COR-L47 (cell line): ENCODE measurements around the gene NPSR1.
"Not testable (repeated sequence)": the region's sequence is repeated elsewhere in the genome, so short reads cannot be mapped to it uniquely, and the experiment has no call there.

Experiments
- DNase-seq: peaks from one replicate; lab custom pipeline; 2025; lab: John Stamatoyannopoulos, UW

Gene NPSR1

DNA sequence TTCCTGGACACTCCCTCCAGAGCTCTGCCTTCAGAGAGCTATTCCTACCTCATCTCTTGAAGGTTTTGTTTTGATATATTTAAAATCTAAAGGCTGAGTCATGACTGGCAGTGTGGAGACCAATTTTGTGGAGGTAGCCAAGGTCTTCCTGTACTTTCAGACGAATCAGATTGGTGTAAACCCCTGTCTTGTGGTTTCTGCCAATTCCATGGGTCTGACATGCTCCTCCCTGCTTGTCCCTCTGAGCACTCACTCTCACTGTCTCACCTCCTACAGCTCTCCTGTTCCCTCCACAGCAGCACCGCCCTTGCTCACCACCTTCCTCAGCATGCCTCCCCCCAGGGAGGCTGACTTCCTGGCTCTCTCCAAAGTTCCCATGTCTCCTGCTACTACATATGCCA, 179.8 kb downstream of the NPSR1 start:
- DNase-seq: no peak

DNA sequence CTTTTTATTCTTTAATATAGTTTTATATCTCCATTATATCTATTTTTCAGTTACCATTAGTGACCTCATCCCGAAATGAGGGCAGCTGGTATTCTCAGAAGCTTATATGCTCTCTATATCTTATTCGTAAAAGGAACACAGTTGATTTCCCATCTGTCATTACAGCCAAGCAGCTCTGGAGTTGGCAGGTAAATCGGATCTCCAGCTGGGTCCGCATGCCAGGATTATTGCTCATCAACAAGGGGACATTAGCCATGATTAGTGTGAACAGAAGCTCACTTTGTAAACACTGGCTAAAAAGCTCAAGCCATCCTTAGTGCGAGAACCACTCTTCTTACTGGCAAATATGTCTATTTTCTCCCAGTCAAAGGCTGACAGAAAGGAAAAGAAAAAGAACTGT, 180.3 kb downstream of the NPSR1 start:
- peak; percentile 35 for DNase-seq

DNA sequence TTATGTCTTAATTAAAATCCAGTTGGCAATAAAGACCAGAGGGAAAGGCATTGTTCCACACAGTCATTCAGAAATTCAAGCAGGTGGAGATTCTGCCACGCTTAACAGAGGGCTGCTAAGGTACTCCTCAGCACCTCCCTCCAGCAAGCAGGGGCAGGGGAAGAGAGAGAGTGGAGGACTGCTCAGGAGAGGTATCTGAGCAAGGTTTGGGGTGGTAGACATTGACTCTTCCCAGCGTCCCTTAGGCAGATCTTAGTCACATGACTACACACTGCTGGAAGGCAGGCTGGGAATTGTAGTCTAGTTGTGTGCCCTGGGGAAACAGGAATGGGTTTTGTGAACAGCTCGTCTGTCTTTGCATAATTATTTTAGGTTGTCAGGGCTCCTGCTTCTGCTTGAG, 181.6 kb downstream of the NPSR1 start:
- no peak for DNase-seq

DNA sequence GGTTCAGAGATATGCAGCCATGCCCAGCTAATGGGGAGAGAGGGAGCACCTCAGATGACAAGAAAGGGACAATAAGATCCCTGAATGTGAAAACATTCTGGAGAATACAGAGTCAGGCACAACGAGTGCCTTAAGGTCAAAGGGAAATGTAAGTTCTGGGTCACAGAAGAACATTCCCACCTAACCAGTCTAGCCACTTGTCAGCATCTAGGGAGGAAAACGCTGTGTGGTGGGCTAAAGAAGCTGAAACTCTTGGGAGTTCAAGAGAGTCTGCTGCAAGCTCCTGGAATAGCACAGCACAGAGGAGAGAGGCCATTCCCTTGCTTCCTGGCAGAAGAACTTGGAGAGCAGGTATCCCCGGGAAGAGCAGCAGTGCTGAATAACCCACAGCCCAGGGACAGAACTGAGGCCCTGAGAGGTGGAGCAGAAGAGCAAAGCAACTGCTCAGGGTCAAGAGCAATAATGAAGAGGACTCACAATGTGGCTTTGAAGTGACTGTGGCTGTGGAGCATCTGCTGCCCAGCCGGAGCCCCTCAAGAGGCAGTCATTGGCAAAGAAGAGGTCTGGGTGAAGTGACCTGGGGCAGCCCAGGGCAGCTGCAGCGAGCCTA, 182.3 kb downstream of the NPSR1 start:
- DNase-seq: no peak

DNA sequence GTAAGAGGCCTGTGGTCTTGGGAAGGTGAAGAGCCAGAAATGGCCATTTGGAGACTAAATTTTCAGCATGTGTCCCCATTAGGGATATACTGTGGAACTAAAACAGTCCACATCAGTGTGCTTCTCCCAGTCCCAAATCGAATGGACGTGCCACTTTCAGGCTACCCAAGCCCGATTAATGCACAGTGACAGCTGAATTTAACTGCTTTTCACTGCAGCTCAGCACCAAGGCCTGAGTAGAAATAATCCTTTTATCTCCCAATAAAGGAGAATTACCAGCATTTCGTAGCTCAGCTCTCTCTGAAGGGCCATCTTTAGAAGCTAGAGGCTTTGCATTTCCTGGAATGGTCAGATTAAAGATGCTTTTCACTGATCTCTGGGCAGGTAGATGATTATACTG, 183.3 kb downstream of the NPSR1 start:
- DNase-seq: no peak

DNA sequence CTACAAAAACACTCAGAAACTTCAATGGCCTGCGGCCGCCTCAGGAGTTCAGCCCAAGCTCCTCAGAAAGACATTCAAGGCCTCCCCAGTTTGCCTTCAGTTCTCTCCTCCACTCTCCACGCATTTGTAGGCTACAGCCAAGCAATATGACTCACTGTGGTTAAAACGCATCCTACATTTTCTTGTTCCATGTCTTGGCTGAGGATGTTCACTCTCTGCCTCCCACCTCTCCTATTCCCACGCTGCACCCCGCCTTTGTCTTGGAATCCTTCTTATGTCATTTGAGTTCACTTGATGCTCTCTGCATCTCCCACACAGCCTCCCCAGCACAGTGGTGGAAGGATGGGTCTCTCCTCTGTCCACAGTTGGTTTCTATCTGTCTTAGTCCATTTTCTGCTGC, 184.8 kb downstream of the NPSR1 start:
- DNase-seq: no peak

DNA sequence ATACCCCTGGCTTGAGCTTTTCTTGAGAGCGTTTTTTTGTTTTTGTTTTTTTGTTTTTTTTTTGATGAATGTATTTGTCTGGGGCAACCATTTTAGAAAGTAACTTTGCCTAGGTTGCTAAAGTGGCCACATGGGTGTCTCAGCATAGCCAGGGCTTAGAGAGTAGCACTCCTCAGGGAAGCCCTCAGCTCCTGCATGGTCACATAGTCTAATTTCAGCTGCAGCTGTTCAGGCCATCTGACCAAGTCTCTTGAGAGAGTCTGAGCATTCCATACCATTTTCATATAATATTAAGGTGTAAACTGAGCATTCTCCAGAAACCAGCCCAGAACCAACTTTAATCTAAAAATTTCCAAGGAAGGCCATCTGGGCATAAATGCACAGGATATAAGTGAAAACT, 186.4 kb downstream of the NPSR1 start:
- no peak for DNase-seq

DNA sequence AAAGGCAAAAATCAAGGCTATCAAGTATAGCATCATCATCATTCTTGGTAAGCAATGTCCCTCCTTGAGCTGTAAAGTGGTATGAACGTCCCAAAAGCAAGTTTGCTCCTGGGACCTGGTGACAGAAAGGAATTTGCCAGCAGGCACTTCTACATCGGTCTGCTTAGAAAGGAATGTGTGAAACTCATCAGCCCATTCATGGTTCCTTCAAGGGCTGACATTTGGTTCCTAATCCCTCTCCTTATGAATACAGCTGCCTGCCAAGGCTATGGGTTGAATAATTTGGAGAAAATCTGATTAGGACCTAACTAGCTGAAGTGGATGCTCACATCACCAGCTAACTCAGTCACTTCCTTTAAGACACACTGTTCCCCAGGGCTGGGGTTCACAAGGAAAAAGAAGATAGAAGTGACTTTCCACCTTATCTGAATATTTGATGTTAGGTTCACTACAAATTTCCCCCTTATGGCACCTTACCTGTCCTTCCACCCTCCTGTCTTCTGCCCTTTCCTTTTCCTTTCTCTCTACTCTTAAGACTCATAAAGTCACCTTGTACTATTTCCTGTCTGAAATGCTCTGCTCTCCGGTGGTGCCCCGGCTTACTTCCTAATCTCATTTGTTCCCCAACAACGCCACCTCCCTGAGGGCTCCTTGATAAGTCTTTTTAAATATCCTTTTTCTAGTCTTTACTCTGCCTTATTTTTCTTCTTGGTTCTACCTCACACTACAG, 187.1 kb downstream of the NPSR1 start:
- no peak for DNase-seq

DNA sequence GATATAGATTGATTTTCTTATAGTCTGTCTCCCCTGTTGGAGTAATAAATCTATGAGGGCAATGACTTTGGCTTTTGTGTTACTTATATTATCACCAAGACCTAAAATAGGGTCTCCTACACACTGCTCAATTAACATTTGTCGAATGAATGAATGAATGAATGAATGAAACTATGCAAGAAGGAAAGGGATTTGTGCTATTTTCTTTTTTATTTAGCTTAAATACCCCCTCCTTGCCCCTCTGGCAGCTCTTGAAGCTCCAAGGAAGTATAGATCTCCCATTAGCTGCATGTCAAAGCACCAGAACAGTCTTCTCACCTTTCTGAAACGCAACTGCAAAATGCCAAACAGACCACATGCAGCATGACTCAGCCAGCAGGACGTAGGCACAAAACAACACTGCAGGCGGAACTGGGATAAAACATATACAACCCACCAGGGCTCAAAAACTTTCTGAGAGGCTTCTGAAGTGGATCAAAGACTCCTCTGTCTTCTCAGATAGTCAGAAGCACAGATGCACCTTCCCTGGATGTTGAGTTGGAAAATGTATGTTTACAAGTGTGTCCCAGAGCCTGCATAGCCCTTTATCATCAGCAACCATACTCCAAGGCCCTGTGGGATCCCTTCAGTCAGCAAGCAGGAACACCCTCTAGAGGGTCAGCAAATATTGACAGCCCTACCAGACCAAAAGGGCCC, 187.8 kb downstream of the NPSR1 start:
- DNase-seq: no peak

DNA sequence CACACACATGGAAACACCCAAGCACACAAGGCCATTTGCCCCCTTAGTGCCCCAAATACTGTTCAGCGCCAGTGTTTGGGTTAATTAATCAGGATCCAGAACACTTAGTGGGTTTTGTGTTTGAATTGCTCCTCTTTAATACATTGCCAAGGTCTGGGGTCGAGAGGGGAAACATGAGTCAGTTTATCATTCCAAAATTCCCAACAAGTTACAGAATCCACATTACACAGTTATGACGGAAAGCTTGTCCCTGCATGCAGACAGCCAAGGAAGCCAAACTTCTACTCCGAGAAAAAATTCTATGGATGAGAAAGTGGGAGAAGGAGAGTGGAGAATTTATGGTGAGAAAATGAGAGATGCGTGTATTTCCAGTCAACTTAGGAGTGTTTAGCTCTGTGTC, 189.0 kb downstream of the NPSR1 start:
- no peak for DNase-seq

DNA sequence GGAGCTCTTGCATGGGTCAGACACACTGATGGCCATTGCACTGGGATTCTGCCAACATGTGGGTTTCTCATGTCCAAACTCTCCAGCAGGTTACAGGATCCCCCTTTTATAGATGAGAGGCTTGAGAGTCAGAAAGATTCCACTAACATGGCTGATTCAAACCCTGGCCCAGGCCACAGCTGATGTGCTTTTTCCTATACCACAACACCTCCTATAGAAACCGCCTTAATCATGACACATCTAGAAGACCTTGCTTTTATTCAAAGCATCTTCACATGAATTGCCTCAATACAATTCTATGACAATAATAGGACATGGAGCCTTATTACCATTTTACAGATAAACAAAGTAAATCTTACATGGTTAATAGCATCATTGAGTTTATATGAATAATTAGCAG, 190.7 kb downstream of the NPSR1 start:
- DNase-seq: no peak

DNA sequence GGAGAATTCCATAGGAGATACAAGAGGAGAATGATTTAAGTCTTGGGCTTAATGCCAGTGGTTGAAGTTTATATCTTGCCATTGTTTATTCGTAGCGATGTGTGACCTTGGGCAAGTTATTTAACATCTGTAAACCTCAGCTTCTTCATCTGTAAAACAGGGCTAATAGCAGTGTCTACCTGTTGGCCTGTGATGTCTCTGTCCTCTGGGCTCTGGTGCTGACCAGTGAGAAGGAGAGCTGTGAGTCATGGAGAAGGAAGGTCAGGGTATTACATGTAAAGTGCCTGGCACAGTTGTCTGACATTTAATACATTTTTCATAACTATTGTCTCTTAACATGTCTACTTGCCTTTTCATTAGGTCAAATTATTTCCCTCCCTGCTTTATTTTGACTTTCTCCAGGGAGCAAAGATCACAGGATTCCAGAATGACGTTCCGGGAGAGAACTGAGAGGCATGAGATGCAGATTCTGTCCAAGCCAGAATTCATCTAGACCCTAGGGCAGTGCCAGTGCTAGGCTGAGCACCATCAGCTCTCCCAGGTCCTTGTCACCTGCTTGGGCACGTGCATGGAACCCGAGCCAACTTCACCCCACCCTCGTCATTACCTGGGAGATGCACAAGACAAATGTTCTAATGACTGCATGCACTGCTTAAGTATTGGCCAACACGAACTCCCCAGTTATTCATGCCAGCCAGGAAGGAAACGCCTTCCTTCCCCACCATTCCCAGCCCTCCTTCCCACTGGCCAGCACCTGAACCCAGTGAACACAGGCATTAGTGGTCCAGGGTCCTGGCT, 191.3 kb downstream of the NPSR1 start:
- DNase-seq: peak; percentile 4

DNA sequence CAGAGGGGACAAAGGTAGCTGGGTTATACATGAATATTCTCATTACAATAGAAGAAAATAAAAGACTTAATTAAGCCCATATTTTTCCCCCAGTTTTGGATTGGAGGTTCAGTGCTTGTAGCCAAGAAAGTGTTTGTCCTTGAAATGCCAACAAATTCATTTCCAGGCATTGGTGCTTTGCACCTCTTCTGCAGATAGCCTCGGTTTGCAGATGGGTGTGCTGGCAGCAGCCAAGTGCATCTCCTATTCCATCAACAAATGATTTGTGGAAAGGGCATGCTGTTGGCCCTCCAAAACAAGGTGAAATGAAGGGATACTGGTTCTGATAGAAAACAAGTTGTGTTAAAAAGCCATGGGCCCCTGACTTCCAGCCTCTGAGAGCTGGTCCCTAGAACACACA, 192.0 kb downstream of the NPSR1 start:
- no peak for DNase-seq

DNA sequence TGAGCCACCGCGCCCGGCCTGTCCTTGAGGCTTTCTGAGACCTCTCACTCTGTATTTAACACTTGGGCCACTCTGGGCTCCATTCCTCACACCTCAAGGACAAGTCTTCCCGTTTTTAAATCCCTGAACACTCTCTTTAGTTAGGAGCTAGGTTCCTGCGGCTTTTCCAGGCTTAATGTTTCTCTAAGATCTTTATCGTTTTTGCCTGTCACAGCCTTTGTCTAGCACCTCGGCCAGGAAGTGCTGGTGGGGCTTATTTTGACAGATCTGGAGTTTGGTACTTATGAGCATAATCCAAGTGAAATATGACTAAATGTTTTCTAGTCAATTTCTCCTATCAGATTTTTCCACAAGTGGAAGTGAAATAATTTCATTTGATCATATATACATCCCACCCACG, 192.7 kb downstream of the NPSR1 start:
- DNase-seq: no peak

DNA sequence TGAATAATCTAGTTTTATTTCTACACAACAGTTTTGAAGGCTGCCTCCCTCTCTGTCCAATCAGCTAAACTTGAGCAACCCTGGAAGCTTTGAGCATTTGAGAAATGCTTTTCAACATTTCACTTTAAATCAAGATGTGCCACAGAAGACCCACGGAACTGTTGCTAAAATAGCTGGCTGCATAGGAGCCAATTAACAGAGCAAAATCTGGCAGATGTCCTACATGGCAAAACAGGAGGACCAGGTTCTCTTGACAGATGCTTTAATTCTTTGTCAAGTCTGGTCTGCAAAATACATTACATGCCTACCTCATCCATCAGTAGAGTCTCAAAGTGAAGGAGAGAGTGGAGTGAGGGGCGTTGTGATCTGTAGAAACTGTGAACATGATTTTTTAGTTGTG, 193.4 kb downstream of the NPSR1 start:
- no peak for DNase-seq

DNA sequence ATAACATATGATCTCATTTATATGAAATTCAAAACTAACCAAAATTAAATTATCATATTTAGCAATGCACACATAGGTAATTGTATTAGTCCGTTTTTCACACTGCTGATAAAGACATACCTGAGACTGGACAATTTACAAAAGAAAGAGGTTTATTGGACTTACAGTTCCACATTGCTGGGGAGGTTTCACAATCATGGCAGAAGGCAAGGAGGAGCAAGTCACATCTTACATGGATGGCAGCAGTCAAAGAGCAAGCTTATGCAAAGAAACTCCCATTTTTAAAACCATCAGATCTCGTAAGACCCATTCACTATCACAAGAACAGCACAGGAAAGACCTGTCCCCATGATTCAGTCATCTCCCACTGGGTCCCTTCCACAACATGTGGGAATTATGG, 200.4 kb downstream of the NPSR1 start:
- DNase-seq: not testable (repeated sequence)

DNA sequence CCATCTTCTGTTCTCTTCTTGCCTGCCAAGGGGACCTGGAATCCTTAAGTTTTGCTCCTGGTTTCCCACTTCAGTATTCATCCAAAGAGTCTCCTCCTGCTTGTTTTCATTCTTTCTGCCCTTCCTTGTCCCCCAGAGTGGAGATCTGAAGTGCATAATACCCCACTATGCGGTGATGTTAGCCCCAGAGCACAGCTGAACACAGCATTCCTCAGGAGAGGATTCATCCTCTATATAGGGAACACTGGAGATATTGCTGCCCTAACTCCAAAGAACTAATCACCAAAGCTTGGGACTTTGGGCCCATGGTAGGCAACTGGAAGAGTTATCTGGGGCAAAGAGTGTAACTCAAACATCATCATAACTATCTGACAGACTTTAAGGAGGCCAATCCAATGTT, 201.3 kb downstream of the NPSR1 start:
- not testable (repeated sequence) for DNase-seq

DNA sequence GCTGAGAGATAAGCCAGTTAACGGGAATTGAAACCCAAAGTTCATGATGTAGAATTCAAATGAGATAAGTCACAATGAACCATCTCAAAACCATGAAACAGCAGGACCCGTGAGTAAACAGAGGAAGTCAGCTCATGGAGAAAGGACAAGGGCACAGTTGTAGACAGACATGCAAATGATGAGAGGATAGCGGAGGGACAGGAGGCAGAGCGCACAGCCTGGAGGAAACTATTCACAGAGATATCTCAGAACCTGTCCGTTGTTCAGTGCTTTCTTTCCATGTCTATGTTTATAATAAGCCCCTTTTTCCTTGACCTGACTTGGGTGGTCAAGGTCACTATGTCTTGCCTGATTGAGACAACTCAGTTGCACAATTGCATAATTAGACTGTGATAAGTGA, 208.2 kb downstream of the NPSR1 start:
- not testable (repeated sequence) for DNase-seq

DNA sequence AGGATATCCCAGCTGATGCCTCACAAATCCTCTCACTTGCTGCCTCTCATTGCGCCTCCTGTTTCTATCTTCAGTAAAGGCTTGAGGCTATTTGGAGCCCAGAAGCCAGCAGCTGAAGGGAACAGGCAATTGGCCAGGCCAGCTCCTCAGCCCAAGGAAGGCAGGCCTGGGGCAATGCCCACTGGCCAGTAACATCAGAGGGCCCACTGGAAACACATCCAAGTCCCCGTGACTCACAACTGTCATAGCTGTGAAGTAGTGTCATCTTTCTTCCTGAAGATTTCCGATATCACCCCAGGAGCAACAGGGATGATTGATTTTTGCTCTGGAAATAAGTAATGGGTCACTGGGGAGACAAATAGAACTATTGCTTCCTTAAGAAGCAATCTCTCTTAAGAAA, 209.3 kb downstream of the NPSR1 start:
- not testable (repeated sequence) for DNase-seq

DNA sequence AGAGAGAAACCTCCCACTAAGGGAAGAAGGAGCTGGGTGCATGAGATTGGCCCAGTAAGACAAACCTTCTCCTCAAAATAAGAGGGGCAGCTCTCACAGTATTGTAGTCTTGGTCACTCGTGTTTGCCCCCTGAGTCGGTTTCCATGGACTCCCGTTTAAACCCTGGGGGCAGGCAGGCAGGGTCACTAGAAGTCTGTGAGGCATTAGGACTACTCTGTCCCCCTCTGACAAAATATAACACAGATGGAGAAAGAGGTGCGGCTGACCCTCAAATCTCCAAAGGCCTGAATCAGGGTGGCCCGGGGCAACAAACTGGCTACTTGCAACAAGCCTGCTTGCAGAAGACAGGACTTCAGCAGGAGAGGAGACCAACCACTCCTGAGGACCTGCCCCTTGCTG, 210.6 kb downstream of the NPSR1 start:
- not testable (repeated sequence) for DNase-seq

DNA sequence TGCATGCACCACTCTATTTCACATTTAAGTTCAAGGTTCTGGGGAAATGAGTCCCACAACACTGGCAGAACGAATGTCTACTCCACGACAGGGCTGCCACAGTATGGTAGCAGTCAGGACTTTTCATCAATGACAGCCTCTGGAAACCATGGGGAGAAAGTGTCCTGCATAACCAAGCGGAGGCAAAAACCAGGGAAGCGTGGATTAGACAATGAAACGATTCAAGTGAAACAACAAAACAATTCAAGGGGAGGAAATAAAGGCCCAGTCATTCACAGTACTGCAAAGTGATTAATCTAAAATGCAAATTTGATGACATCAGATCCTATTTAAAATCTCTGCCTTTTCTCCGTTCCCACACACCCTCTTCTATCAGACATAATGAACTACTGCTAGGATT, 211.0 kb downstream of the NPSR1 start:
- no peak for DNase-seq

DNA sequence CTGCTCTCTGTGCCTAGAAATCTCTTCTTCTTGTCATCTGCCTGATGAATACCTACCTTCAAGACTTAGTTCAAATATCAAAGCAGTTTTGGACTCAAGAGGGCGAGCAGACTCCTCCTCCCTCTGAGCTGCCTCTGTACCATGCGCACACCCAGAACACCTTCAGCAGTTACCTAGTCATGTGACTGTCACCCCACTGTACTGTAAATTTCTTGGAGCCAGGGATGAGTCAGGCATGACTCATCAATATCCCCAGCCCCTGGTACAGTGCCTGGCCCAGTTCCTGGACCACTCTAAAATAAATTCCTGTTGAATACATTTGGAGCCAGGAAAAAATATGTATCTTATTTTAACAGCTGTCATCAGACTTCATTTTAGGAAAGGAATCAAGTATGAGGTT, 212.0 kb downstream of the NPSR1 start:
- DNase-seq: not testable (repeated sequence)

DNA sequence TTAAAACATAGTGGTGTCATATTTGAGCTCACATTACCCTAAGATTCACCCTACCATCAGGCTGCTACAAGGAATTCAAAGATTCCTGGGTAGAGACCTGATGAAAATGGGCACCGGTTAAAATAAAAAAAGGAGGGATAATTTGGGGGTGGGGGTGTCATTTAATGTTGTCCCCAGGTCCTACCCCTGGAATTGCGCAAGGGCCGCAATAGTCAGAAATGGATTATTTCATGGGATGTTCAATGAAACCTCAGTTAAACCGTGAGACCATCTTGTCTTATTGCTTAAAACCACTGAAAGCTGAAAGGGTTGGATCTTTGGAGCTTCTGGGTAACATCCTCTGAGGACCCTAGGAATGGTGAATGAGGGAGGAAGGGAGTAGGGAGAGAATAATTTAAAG, 216.3 kb downstream of the NPSR1 start:
- DNase-seq: not testable (repeated sequence)
